GM20000 (cell line): Measurements from ENCODE around the gene SCAMP2.
"Not testable (repeated sequence)": the region's sequence is repeated elsewhere in the genome, so short reads cannot be mapped to it uniquely, and the experiment has no call there.

ENCODE experiments used
- DNase-seq: peaks from one replicate; pipeline ENCODE4 v3.0.0; 2012; ENCODE audit warnings: low spot score
- TF ChIP-seq, protein P1 (sequence below): IDR thresholded peaks from 2 replicates; pipeline ENCODE4 v1.5.1; 2012; ENCODE audit warnings: mild to moderate bottlenecking, control low read depth; ENCODE audit errors: extremely low read depth, missing control alignments

The SCAMP2 gene

DNA sequence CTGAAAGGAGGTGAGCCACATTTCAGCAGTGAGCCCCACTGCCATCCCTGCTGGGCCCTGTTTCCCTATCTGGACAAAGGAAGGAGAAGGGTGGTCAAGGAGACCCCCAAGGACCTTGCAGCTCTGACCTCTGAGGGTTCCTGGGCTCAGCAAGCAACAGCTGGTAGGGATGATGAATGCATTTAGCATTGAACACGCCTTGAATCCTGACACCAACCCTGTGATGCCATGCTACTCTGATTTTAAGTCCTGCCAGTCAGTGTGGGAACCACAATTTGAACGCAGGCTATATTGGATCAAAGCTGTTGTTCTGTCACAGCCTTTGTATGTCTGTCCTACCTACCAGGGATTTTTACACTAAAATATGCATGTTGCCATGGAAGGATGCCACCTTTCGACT is 23.2 kb upstream of the SCAMP2 start:
- DNase-seq, result no peak
- TF ChIP-seq, protein P1, sequence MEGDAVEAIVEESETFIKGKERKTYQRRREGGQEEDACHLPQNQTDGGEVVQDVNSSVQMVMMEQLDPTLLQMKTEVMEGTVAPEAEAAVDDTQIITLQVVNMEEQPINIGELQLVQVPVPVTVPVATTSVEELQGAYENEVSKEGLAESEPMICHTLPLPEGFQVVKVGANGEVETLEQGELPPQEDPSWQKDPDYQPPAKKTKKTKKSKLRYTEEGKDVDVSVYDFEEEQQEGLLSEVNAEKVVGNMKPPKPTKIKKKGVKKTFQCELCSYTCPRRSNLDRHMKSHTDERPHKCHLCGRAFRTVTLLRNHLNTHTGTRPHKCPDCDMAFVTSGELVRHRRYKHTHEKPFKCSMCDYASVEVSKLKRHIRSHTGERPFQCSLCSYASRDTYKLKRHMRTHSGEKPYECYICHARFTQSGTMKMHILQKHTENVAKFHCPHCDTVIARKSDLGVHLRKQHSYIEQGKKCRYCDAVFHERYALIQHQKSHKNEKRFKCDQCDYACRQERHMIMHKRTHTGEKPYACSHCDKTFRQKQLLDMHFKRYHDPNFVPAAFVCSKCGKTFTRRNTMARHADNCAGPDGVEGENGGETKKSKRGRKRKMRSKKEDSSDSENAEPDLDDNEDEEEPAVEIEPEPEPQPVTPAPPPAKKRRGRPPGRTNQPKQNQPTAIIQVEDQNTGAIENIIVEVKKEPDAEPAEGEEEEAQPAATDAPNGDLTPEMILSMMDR, result no peak

DNA sequence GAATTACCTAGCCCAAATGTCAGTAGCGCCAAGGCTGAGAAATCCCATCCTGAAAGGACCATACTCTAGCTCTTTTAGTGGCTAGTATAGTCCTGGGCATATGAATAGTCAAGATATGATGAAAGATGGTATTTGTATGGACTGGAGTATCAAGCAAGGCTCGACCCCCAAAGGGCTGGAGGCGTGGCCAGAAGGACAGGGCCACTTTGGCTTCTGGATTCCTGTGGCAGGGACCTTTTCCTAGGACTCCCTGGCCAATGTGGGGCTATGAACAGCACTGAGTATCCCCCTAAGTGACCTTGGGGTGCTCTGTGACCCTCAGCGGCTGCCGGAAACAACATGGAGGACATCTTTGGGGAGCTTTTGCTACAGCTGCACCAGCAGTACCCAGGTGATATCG is 22.7 kb upstream of the SCAMP2 start:
- TF ChIP-seq, protein P1, result no peak
- DNase-seq, result no peak

GRCh38 chr15:74894383-74894782 is 21.2 kb upstream of the SCAMP2 start:
- DNase-seq, result not testable (repeated sequence)

DNA sequence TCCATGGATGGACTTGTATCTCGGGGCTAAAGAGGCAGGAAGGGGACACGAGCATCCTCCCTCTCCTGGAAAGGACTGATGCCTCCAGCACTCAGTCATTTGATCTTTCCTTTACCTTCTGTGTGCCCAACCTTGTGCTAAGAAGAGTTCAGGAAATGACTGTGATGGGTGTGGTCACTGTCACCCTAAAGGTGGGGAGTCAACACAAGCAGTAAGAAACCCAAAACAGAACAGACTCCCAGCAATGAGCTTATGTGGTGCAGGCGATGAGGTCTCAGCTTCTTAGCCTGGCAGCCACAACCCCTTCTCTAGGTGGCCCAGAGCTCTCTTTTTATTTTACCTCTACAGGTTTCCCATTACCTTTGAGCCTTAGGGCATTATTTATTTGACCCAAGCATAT is 20.5 kb upstream of the SCAMP2 start:
- TF ChIP-seq, protein P1, result no peak
- DNase-seq, result no peak

DNA sequence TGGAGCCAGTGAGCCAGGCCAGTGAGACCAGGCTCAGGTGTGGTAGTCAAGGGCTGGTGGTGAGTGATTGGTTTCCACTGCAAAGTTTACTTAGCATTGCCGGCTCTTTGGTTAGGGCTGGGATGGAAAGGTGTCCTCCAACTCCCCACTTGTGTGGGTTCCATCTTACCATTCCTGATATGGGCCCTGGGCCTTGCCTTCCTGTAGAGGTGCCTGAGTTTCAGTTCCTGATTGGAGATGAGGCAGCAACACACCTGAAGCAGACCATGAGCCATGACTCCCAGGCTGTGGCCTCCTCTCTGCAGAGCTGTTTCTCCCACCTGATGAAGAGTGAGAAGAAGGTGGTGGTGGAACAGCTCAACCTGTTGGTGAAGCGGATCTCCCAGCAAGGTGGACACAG is 19.8 kb upstream of the SCAMP2 start:
- TF ChIP-seq, protein P1, result no peak
- no peak for DNase-seq

- no peak for DNase-seq
- TF ChIP-seq, protein P1, result no peak
Observed at GRCh38 chr15:74892313-74892712, 19.1 kb upstream of the SCAMP2 start.

- DNase-seq, result no peak
Observed at GRCh38 chr15:74891469-74891868, 18.3 kb upstream of the SCAMP2 start.

GRCh38 chr15:74890665-74890960 is 17.4 kb upstream of the SCAMP2 start:
- DNase-seq, result no peak
- TF ChIP-seq, protein P1, result no peak

More at GRCh38 chr15:74891469-74891868, 18.3 kb upstream of the SCAMP2 start:
- TF ChIP-seq, protein P1, result no peak
